NK-92 (cell line): ENCODE results near the gene DDX11.
"Not testable (repeated sequence)": the region's sequence is repeated elsewhere in the genome, so short reads cannot be mapped to it uniquely, and the experiment has no call there.

ENCODE experiments used
- DNase-seq: peaks from one replicate; lab custom pipeline; 2025; ENCODE audit not compliant: unreplicated experiment; lab: John Stamatoyannopoulos, UW

The DDX11 gene

DNA sequence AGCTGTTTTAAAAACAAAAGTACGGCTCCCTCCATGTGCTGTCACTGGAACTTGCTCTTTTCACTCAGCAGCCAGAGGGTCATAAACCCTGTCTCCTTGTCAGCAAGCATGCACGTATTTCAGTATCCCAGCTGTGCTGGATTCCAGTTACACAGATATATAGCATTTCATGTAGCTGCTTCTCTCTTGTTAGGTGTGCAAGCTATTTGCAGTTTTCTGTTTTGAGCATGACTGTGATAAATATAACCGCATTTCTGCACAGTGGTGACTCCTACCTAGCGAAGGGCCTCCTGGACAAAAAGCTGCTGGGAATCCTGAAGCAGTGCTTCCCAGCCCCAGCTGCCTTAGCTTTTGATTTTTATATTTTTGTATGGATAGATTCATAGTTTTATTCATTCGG lies 24.7 kb downstream of the DDX11 start:
- not testable (repeated sequence) for DNase-seq

DNA sequence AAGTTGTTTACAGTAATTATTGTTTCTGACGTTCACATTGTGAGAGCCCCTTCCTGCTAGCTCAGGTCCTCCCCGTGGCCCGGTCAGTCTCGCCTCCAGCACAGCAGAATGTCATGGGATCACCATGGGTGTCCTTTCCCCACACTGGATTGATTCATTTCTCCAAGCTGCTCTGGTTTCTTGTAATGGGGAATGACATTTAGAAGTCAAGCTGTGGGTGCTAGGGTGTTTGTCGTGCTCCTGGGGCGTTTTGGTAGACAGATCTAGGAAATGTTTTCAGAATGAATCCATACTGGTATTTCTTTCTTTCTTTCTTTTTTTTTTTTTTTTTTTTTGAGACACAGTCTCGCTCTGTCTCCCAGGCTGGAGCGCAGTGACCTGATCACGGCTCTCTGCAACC lies 25.1 kb downstream of the DDX11 start:
- DNase-seq = not testable (repeated sequence)

DNA sequence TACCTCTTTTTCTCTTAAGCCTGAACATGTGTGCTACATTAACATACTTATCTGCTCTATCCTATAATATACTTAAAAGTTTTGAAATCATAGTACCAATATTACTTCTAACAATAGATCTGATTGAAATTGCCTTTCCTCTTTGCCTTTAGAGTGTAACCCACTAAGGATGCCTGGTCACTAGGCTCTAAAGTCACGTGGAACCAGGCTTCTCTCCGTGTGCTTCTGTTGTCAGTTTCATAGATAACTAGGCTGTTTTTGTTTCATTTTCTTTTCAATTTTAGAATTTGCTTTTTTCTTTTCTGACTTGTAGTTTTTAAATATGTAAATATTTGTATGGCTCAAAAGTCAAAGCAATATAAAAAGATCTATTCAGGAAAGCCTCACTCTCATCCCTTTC lies 25.8 kb downstream of the DDX11 start:
- not testable (repeated sequence) for DNase-seq

DNA sequence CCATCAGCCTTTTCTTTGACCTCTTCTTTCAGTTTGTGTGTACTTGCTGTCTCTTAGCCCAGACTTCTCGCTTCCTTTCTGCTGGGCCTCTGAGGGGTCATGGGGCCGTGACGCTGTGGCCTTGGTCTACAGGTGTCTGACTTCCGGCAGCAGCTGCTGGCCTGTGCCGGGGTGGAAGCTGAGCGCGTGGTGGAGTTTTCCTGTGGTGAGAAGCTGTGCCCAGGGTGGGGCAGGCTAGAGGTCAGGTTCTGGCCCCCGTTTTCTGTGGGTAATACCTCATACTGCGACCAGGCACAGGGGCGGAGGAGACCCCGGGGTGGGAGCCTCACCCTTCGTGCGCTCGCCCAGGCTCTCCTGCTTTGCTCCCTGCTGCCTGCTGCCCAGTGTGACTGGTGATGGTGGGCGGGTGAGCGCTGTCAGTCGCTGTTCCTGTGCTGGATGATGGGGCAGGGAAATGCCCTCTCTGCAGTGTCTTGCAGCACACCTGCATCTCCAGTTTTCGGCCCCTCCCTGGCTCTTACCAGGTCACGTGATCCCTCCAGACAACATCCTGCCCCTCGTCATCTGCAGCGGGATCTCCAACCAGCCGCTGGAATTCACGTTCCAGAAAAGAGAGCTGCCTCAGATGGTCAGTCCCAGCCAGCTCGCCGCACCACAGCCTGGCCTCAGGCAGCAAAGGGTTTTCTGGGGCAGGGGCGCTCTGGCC lies 27.0 kb downstream of the DDX11 start:
- not testable (repeated sequence) for DNase-seq

DNA sequence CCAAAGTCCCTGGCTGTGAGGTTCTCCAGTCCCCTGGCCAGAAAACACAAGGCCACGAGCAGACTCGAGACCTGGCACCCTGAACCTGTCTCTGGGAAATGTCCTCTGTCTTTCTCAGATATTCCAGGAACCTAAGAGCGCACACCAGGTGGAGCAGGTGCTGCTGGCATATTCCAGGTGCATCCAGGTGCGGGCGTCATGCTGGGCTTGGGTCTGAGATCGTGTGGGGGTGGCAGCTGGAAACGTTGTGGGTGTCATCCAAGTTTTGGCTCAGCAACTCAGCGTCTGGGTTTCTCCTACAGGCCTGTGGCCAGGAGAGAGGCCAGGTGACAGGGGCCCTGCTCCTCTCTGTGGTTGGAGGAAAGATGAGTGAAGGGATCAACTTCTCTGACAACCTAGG lies 28.5 kb downstream of the DDX11 start:
- not testable (repeated sequence) for DNase-seq

DNA sequence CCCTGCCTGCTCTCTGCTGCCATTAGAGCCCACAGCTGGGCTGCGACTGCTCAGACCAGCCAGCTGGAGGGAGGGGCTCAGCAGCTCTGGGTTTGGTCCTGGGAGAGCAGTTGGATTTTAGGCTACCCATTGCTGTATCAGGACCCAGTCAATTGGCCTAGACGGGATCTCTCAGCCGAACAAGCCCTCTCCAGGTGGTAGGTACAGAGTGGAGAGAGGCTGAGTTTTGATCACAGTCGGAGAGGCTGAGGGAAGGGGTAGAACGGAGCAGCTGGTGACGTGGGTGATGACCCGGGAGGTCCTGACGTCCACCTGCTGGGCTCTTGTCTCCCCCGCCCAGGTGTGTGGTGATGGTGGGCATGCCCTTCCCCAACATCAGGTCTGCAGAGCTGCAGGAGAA lies 28.9 kb downstream of the DDX11 start:
- DNase-seq = not testable (repeated sequence)

DNA sequence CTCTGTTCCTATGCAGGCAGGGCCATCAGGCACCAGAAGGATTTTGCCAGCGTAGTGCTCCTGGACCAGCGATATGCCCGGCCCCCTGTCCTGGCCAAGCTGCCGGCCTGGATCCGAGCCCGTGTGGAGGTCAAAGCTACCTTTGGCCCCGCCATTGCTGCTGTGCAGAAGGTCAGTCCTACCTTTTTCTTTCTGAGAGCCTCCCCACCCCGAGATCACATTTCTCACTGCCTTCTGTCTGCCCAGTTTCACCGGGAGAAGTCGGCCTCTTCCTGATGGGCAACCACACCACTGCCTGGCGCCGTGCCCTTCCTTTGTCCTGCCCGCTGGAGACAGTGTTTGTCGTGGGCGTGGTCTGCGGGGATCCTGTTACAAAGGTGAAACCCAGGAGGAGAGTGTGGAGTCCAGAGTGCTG lies 29.9 kb downstream of the DDX11 start:
- not testable (repeated sequence) for DNase-seq

DNA sequence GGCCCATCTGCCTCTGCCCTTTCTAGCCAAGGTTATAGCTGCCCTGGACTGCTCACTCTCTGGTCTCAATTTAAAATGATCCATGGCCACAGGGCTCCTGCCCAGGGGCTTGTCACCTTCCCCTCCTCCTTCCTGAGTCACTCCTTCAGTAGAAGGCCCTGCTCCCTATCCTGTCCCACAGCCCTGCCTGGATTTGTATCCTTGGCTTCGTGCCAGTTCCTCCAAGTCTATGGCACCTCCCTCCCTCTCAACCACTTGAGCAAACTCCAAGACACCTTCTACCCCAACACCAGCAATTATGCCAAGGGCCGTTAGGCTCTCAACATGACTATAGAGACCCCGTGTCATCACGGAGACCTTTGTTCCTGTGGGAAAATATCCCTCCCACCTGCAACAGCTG lies 30.6 kb downstream of the DDX11 start:
- DNase-seq = not testable (repeated sequence)

DNA sequence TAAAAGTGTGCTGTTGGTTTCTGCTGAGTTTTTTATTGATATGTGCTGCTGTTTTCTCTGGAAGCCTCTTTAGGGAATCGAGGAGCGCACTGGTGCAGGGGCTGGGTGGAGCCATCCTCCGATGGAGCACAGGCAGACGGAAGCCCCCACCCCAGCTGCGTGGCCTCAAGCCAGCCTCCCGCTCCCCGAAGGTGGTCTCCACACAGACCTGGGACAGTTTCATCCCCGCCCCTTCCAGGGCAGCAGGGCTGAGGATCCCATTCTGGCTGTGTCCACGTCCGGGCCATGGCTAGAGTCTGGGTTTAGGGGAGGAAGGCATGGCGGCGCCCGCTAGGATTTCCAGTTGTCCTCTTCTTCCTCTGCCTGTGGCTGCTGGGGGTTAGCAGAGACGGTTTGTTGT lies 31.1 kb downstream of the DDX11 start:
- DNase-seq = not testable (repeated sequence)

DNA sequence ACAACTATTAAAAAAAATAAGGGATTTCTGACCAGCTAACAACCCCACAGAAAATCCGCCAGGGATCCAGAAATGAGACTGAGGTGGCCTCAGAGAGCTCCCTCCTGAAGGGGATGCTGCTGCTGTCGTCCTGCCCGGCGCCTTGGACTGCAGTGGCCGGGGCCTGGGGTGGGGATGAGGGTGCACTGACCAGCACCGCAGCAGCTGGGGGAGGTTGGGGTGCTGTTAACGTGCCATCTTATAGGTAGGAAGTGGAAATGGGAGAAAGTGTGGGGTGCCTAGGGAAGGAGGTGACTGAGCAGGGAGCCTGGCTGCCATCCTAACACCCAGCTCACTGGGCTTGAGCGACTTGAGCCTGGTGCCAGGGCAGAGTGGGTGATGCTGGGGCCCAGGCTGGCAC lies 32.0 kb downstream of the DDX11 start:
- no peak for DNase-seq

DNA sequence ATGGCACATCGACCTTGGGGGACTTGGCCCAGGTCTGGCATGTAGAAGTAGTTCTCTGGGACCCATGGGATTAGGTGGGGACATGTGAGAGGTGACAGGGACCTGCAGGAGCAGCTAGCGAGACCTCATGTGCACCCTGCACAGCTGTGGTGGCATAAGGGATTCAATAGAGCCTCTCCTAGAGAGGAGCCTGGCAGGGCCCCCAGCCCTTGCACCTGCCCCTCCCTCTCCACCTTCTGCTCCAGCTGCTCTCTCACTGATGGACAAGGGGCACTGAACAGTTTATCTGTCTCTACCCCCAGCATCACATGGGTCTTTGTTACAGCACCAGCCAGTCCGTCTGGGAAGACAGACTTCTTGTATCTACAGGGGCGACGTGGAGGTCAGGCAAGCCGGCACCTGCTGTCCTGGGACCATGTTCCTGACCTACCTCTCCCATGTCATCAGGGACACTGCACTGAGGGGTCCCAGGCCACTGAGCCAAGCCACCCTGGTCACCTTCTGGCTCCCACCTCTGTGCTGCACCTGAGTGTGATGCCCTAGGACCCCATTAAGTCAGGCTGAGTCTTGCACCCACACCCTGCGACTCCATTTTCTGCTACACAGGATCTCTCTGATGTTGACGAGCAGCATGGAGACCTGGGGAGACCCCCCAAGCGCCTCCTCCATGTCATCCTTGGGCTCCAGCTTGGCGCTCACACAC lies 32.6 kb downstream of the DDX11 start:
- no peak for DNase-seq

DNA sequence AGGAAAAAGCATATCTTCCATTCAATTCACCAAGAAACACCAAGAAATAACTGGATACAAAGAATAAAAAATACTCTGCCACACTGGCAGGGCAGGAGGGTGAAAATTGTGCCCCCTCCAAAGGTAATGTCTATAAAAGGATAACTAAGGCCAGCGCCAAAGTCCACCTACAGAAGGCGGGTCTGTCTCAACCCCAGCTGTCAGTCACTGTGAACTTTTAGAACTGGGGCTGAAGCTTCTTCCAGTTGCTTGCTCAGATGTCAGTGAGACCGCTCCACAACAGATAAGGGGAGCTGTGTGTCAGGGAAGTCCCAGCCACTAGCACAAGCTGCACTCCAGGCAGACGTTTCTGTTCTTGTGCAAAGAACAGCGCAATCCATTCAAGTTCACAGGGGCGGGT lies 36.1 kb downstream of the DDX11 start:
- DNase-seq = not testable (repeated sequence)

DNA sequence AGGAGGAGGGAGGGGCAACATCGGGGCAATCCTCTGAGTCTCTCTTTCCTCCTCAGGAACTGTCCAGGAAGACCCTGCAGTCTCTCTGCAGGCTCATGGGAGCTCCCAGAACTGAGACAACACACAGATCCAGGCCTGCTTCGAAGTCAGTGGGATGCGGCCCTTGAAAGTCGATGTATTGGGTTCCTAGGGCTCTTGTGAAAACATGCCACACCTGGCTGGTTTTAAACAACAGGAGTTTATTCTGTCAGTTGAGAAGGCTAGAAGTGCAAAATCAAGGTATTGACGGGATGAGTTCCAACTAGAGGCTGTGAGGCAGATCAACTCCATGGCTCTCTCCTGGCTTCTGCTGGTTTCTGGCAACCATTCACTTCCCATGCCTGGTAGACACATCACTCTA lies 36.6 kb downstream of the DDX11 start:
- not testable (repeated sequence) for DNase-seq

DNA sequence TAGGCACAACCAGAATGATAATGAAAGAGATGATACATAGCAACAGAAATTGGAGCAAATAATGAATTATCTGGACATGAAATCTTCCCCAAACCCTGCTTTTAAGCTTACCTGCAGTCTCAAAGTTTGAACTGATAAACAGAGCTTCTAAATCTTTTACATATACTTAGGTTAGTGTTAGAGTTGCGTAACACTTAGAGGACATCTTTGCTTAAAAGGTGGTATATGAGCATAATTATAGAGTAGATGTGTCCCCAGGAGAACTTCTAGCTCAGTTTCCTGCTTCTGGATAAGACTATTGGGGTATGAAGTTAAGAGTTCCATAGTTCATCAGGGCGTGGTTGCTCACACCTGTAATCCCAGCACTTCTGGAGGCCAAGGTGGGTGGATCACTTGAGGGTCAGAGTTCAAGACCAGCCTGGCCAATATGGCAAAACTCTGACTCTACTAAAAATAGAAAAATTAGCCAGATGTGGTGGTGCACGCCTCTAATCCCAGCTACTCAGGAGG lies 41.5 kb downstream of the DDX11 start:
- not testable (repeated sequence) for DNase-seq

DNA sequence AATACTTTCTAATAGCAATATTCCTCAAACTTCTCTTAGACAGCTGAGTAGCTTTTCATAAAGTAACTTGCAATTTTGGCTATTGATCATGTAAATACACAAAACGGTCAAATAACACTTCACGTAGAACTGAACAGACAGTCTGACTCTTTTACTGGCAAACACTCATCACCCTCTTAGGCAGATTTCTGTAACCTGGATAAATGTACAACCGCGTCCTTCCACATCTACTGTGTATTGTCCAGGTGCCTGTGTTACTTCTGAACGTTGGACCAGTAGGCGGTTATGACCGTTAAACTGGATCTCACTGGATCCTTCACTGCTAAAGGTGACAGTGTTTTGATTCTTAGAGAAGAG lies 43.2 kb downstream of the DDX11 start:
- not testable (repeated sequence) for DNase-seq

DNA sequence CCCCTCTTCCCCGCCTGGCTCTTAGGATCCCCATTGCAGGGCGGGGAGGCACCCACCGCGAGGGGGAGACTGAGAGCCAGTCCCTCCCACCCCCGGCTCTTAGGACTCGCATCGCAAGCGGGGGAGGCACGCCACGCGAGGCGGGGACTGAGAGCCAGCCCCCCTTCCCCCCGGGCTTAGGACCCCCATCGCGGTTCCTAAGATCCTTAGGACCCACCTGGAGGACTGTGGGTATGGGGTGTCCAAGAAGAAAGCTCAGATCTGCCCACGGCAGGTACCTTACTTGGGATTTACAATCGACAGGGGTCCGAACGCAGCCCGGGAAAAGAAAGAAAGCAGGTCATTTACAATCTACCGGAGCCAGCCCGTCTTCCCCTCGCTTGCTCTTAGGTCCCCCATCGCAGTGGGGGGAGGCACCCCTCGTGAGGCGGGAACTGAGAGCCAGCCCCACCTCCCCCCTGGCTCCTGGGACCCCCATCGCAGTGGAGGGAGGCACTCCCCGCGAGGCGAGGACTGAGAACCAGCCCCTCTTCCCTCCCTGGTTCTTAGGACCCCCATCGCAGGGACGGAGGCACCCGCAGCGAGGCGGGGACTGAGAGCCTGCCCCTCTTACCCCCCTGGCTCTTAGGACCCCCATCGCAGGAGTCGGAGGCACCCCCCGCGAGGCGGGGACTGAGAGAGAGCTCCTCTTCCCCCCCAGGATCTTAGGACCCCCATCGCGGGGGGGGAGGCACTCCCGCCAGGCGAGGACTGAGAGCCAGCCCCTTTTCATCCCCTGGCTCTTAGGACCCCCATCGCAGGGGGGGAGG lies 43.7 kb downstream of the DDX11 start:
- DNase-seq = no peak

DNA sequence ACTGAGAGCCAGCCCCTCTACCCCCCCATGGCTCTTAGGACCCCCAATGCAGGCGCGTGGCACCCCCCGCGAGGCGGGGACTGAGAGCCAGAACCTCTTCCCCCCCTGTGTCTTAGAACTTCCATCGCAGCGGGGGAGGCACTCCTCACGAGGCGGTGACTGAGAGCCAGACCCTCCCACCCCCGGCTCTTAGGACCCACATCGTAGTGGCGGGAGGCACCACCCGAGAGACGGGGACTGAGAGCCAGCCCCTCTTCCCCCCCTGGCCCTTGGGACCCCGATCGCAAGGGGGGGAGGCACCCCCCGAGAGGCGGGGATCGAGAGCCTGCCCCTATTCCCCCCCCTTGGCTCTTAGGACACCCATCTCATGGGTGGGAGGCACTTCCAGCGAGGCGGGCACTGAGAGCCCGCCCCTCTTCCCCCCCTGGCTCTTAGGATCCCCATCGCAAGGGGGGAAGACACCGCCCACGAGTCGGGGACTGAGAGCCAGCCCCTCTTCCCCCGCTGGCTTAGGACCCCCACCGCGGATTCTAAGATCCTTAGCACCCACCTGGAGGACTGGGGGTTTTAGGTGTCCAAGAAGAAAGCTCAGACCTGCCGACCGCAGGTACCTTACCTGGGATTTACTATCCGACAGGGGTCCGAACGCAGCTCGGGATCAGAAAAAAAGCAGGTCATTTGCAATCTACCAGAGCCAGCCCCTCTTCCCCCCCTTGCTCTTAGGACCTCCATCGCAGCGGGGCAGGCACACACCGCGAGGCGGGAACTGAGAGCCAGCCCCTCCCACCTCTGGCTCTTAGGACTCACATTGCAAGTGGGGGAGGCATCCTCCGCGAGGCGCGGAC lies 44.9 kb downstream of the DDX11 start:
- DNase-seq = no peak

DNA sequence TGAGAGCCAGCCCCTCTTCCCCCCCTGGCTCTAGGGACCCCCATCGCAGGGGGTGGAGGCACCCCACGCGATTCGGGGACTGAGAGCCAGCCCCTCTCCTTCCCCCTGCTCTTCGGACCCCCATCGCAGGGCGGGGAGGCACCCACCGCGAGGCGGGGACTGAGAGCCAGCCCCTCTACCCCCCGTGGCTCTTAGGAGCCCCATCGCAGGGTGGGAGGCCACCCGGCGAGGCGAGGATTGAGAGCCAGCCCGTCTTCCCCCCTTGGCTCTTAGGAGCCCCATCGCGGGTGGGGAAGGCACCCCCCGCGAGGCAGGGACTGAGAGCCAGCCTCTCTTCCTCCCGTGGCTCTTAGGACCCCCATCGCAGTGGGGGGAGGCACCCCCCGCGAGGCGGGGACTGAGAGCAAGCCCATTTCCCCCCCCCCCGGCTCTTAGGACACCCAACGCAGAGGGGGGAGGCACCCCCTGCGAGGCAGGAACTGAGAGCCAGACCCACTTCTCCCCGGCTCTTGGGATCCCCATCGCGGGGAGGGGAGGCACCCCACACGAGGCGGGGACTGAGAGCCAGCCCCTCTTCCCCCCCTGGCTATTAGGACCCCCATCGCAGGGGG lies 45.6 kb downstream of the DDX11 start:
- no peak for DNase-seq

DNA sequence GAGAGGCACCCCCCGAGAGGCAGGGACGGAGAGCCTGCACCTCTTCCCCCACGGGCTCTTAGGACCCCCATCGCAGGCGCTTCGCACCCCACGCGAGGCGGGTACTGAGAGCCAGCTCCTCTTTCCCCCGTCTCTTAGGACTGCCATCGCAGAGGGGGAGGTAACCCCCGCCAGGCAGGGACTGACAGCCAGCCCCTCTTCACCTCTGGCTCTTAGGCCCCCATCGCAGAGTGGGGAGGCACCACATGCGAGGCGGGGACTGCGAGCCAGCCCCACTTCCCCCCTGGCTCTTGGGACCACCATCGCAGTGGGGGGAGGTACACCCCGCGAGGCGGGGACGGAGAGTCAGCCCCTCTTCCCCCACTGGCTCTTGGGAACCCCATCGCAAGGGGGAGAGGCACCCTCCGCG lies 46.1 kb downstream of the DDX11 start:
- no peak for DNase-seq

DNA sequence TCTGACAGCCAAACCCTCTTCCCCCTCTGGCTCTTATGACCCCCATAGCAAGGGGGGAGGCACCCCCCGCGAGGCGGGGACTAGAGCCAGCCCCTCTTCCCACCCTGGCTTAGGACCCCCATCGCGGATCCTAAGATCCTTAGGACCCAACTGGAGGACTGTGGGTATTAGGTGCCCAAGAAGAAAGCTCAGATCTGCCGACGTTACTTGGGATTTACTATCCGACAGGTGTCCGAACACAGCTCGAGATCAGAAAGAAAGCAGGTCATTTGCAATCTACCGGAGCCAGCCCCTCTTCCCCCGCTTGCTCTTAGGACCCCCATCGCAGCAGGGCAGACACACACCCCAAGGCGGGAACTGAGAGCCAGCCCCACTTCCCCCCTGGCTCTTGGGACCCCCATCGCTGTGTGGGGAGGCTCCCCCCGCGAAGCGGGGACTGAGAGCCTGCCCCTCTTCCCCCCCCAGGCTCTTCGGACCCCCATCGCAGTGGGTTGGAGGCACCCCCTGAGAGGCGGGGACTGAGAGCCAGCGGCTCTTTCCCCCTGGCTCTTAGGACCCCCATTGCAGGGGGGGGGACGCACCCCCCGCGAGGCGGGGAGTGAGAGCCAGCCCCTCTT lies 46.8 kb downstream of the DDX11 start:
- DNase-seq = no peak
